HS-5 (cell line): ENCODE data around the gene ZFR2.
A peak's percentile ranks its signal among the peaks of the same experiment; 100 is the strongest.
"Not testable (repeated sequence)": the region's sequence is repeated elsewhere in the genome, so short reads cannot be mapped to it uniquely, and the experiment has no call there.

Experiments
- DNase-seq: peaks from one replicate; pipeline ENCODE4 v3.0.0-alpha.2; 2012; ENCODE audit warnings: low read depth

The ZFR2 gene

DNA sequence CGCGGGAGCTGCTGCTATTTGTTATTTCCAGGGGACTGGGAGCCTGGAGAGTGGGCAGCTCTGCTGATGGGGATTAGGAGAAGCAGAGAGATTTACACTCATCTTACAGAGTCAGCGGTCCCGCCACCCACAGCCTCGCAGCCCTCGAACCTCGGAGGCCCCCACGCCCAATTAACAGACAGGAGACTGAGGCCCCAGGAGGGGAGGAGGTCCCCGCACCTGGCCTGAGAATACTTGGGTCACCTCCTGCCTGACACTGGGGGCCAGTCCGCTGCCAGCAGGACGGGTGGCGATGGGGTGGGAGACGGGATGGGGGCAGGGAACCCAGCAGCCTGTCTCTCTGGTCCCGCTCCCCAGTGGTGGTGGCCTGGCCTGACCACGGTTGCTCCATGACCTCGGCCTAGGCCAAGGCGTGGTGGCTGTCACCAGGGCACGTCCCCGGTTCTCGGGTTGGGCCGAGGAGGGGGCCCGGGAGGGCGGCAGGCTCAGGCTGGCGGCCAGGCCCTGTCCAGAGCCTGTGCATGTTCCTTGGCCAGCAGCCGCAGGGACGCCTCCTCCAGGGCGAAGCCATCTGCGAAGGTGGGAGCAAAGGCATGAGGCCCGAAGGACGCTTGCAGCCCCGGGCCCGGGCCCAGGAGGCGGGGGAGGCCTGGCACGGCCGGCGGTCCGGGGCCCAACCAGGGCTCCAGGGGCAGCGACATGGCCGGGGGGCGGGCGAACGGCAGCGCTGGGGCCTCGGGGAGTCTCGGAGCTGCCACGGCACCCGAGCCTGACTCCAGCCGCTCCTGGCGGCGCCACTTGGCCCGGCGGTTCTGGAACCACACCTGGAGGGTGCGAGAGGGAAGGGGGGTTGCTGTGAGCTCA is 98.5 kb downstream of the ZFR2 start:
- no peak for DNase-seq

DNA sequence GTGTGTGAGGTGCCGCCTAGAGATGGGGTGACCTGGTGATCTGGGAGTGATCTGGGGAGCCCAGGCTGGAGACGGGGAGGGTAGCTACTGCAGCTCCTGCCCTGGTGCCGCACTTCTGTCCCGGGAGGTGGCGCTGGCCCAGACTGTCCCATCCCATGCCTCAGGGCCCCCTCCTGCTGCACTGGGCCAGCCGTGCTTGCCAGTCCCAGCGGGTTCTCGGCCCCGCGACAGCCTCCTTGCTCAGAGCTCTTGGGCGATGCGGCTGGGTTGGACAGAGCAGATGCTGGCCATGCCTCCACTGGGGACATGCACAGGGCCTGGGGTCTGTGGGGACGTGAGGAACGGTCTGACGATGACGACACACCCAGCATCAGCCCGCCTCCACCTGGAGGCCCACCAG is 99.3 kb downstream of the ZFR2 start:
- DNase-seq, result no peak

DNA sequence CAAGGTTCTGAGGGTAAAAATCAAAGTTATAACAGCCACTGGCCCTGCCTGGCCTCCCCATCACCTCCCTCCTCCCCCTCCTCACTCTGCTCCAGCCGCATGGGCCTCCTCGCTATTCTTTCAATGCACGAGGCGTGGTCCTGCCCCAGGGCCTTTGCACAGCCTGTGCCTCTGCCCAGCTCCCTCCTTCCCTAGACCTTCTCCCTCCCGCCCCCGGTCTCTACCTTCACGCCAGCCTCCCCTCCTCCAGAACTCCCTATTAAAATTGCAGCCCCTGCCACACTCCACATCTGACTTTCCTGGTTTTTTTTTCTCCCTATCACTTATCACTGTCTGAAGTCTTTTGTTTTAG is 100.1 kb downstream of the ZFR2 start:
- DNase-seq, result no peak

DNA sequence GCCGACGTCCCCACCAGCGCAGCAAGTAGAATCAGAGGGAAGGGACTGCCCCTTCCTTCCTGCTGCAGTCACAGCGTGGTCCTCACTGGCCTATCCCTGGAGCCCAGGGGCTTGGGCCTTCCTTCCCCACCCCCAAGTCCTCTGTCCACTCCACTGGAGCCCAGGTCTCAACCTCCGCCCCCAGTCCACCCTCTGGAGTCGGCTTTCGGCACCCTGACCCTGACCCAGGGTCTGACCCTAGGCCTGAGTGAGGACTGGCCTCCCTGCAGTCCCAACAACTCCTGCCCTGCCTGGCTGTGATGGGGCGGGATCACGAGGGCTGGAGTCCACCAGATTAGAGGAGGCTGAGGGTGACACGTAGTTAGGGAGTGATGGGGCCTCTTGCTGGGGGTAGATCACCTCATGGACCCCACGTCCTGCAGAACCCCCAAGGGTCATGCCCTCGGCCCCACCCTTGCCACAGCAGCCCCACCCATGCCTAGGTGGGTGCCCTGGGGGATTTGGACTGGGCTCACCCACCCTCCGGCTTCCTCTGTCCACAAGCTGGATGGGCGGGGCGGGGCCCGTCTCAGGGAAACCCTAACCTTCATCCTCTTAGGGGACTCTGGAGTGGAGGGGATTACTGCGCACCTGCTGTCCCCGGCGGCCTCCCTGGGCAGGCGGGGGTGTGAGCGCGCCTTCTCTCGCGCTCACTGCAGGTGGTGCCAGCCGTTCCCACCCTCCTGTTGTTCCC is 100.7 kb downstream of the ZFR2 start:
- no peak for DNase-seq

DNA sequence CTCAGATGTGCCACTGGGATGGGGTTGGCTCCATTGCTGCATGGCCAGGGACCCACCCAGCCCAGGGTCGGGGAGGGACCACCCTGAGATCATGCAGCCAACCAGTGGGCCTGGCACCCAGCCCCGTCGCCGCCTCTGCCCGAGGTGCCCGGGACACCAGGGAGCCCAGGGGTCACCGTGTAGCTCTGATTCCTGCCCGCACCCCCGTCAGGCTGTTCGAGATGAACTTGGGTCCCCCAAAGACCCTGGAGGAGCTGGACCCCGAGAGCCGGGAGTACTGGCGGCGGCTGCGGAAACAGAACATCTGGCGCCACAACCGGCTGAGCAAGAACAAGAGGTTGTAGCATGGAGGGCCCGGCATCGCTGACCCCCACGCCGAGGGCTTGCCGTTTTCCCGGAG is 101.8 kb downstream of the ZFR2 start:
- DNase-seq, result no peak

DNA sequence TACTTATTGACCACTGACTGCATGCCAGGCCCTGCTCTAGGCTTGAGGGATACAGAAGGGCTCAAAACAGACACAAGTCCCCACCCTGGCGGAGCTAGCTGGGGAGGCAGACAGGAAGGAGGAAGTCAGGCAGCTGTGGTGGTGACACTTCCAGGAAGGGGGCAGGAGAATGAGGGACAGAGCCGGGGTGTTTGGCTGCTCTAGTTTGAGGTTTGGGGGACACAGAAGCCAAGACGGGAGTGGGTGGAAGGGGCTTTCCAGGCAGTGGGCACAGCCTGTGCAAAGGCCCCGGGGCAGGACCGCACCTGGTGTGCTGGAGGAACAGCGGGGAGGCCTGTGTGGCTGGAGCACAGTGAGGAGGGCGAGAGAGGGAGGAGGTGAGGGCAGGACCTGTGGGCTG is 102.3 kb downstream of the ZFR2 start:
- DNase-seq, result no peak

DNA sequence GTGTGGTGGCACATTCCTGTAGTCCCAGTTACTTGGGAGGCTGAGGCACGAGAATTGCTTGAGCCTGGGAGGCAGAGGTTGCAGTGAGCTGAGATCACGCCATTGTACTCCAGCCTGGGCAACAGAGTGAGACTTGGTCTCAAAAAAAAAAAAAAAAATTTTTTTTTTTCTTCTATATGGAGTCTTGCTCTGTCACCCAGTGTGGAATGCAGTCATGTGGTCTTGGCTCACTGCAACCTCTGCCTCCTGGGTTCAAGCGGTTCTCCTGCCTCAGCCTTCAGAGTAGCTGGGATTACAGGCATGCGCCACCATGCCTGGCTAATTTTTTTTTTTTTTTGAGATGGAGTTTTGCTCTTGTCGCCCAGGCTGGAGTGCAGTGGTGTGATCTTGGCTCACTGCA is 103.1 kb downstream of the ZFR2 start:
- DNase-seq, result not testable (repeated sequence)

DNA sequence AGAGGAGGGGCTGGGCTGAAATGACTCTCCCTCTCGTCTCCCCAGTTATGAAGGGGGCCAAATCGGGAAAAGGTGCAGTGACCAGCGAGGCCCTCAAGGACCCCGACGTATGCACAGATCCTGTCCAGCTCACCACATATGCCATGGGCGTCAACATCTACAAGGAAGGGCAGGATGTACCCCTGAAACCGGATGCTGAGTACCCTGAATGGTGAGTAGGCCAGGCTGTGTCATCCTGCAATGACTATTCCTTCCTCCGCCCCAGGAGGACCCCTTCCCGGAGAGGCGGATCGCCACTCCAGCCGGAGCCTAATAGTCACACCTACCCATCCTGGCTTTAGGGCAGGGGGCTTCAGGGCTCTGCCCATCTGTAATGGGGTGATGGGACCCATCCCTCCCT is 103.7 kb downstream of the ZFR2 start:
- DNase-seq, result no peak

DNA sequence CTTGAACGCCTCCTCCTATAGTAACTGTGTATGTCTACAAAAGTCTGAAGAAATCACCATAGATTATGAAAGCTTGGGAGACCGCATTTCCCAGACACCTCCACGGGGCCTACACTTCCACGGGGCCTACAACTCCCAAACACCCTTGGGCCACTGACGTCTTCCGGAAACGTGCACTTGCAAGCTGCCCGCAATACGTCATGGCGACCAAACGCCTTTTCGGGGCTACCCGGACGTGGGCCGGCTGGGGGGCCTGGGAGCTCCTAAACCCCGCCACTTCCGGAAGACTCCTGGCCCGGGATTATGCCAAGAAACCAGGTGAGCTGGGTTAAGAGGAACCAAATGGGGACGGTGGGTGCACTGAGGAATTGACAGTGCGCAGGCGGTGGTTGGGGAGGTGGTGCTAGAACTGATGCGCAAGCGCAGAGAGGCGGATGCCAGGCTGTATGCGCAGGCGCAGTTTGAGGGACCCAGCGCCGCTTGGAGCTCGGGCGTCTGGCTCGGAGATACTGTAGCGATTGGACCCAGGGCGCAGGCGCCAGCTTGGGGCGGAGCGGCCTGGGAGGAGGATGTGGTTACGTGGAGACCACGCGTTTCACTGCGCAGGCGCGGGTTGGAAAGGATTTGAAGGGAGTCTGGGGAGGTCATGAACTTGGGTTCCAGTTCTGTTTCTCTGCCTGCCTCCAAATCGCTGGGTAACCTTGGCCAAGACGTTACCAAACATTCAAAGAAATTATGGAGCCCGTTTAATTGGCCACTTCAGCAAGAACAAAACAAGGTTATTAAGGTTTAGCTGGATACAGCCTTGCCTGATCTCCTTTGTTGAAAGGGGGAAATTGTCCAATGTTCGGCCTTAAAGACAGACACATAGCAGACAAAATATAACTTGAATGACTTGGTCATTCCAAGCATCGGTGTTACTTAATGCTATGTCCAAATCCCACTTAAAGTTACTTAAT is 106.1 kb downstream of the ZFR2 start, which contains the start of gene MRPL54:
Gene MRPL54, plus strand, starts transcription at position 182 of the 959 bp plus-strand sequence. Its CDS starts 19 bp downstream, at position 201.
- DNase-seq, result peak; percentile 100

DNA sequence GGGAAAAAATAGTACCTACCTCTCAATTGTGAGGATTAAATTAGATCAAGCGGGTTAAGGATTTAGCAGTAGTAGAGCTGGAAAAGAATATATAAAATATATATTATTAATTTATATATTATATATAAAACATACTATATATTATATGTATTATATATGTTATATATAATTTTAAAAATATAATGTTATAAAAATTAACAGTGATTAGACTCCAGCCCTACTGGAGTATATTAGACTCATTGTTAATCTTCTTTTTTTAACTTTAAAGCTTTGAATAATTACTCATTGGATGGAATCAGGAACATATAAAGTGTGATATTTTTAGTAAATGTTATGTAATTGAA is 106.7 kb downstream of the ZFR2 start:
- DNase-seq, result no peak

DNA sequence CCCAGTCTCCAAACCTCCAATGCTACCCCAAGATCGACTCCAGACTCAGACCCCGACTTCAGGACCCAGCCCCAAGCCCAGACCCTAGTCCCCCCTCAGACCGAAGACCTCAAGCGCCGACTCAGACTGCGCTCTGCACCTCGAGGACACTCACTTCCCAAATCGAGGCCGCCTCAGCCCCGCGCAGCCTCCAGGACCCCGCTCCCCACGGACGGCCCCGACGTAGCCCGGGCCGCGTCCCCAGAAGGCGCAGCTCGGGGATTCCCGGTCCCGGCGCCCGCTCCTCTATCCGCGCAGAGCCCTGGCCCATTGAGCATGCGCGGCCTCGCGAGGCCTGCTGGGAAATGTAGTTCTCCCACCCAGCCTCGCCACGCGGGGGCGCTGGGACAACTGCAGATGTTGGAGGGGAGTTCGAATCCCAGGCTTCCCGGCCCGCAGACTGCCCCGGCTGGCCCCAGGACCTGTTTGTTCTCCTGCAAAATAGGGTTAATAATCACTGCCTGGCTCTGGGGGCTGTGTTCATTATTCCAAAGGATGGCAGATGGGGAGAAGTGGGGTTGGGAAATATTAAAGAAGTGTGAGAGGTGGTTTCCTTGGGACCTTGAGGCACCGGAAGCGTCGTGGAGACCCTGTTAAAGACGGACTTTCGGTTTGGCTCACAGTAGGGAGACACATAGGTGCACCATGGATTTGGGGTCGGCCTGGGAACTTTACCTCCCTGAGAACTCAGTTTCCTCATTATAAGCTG is 107.3 kb downstream of the ZFR2 start, which contains the start of gene APBA3:
Gene APBA3, minus strand, starts transcription at position 311 of the 748 bp plus-strand sequence. CDS start 1,428 bp downstream, outside the sequence.
- peak; percentile 60 for DNase-seq

DNA sequence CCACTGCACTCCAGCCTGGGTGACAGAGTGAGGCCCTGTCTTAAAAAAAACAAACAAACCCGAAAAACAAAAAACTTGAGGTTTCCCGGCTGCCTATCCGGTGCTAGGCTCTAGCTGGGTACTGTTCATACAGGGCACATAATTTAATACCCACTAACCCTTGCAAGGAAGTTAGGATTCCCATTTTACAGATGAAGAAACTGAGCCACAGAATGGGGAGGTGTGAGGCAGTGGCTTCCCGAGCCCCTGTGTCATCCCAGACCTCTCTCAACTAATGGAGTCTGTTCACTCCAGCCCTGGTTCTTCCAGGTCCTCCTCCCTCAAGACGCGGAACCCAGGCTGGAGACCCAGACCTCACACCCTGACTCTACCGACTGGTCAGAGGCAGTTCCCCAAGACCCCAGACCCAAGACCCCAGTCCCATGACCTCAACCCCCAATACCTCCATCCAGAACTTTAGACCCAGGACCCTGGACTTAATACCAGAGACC is 107.9 kb downstream of the ZFR2 start:
- DNase-seq, result no peak

DNA sequence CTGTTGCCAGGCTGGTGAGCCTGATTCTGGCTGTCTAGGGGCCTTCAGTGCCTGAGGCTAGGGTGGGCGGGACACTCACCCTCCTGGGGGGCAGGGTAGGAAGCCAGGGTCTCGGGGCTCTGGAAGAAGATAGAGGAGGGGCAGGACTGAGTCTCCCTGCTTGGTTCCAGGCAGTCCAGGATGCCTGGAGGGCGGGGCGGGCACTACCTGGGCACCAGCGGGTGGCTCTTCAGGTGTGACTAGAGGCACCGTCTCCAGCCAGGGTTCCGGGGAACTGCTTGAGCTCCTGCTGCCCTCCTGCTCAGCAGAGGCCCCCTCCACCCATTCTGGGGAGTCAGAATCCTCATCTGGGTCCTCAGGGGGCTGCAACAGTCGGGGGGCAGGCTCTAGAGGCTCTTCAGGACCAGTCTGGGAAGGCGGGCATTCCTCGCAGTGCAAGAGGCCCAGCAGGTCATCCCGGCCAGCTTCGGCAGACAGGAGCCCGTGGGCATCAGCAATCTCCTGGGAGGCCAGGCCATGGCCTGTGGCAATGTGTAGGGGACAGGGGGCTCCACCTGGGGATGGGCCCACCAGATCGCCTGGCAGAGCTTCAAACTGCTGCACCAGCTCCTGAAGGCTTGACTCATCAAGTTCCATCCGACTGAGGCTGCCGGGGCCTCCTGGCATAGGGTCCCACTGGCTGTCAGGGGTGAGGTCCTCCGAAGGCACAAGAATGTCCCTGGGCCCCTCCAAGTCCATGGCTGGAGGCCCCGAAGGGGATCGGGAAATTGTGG is 109.2 kb downstream of the ZFR2 start:
- no peak for DNase-seq

DNA sequence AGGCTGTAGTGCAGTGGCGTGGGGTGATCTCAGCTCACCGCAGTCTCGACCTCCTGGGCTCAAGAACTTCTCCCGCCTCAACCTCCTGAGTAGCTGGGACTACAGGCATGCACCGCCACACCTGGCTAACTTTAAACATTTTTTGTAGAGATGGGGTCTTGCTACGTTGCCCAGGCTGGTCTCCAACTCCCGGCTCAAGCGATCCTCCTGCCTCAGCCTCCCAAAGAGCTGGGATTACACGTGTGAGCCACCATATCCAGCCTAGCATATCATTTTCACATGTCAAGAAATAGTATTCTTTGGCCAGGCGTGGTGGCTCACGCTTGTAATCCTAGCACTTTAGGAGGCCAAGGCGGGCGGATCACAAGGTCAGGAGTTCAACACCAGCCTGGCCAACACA is 110.5 kb downstream of the ZFR2 start:
- not testable (repeated sequence) for DNase-seq

DNA sequence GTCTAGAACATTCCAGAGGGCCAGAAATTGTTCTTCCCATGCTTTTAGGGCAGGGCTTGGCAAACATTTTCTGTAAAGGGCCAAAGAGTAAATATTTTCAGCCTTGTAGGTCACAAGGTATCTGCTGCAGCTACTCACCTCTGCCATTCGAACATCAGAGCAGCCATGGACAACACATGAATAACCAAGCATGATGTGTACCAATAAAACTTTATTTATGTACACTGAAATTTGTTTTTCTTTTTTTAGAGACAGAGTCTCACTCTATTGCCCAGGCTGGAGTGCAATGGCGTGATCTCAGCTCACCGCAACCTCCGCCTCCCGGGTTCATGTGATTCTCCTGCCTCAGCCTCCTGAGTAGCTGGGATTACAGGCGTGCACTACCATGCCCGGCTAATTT is 111.1 kb downstream of the ZFR2 start:
- DNase-seq, result not testable (repeated sequence)
